Endothelial cell of umbilical vein (primary cell): ENCODE measurements around the gene PRPF19. TPM values are rescaled to one million over a fixed set of nuclear protein-coding genes. Genes with fewer than 3 reads are reported as not detected.

Experiments
- BruUV-seq: library from RNA; stranded (reverse); fragments of 400-500 nt; replicated peaks from 2 replicates; lab custom pipeline; 2021; lab: Mats Ljungman, UMichigan
- CTCF ChIA-PET: fragments of 300-600, 350-600 bp; sonication (Branson Sonifier 250); formaldehyde crosslinking; loops from one replicate; lab custom pipeline; 2021; ENCODE audit warnings: antibody characterized with exemption, inconsistent platforms; lab: Charles Lee
- POLR2A ChIA-PET: fragments of 300-600, 350-600 bp; sonication (Branson Sonifier 250); formaldehyde crosslinking; loops from one replicate; lab custom pipeline; 2021; ENCODE audit warnings: antibody characterized with exemption, inconsistent platforms; lab: Charles Lee
- DNase-seq: peaks from one replicate; pipeline ENCODE4 v3.0.0-alpha.2; 2011; ENCODE audit warnings: low read depth, low spot score
- FAIRE-seq: peaks from 2 replicates; lab custom pipeline; 2011; peaks lifted over from hg19 to GRCh38; lab: Jason Lieb, UNC
- H2AFZ ChIP-seq: 2 replicates; pipeline ENCODE4 v1.6.0; 2012; ENCODE audit warnings: low read depth, low read length, control low read depth, inconsistent platforms
- H3K27ac ChIP-seq: 2 replicates; pipeline ENCODE4 v1.5.1; 2011; ENCODE audit warnings: low read depth, mild to moderate bottlenecking, control low read depth, low read length, moderate library complexity; ENCODE audit not compliant: insufficient read depth
- H3K27me3 ChIP-seq, 2 experiments: 2 replicates each; pipeline versions ENCODE4 v1.6.0 to v1.6.1; 2011; ENCODE audit warnings: low read length in 2 of 2, mixed read lengths in 1 of 2; ENCODE audit not compliant: control insufficient read depth in 2 of 2, insufficient read depth in 2 of 2
- H3K36me3 ChIP-seq, 2 experiments: 2 replicates in 1 of 2; 3 replicates in 1 of 2; pipeline ENCODE4 v1.5.1; 2011; ENCODE audit warnings: low read length in 2 of 2, mild to moderate bottlenecking in 1 of 2, moderate library complexity in 1 of 2; ENCODE audit not compliant: control insufficient read depth in 2 of 2, insufficient read depth in 2 of 2; ENCODE audit errors: extremely low read depth in 1 of 2
- H3K4me1 ChIP-seq: 3 replicates; pipeline ENCODE4 v1.5.1; 2011; ENCODE audit warnings: mild to moderate bottlenecking, low read length; ENCODE audit not compliant: control insufficient read depth, insufficient read depth; ENCODE audit errors: extremely low read depth
- H3K4me2 ChIP-seq: 2 replicates; pipeline ENCODE4 v1.6.1; 2011; ENCODE audit warnings: low read length, control low read depth, mixed read lengths; ENCODE audit not compliant: insufficient read depth
- H3K4me3 ChIP-seq, 3 experiments: fragments of 200-600 bp in 1 of 3; sonication (generic), shearing (Covaris generic) in 1 of 3; replicated peaks in 1 of 3; 2 replicates each; pipeline ENCODE4 v1.5.1; 2011 to 2016; ENCODE audit warnings: control low read depth in 3 of 3, low read length in 3 of 3, mild to moderate bottlenecking in 2 of 3, inconsistent platforms in 1 of 3, low read depth in 1 of 3, moderate library complexity in 1 of 3; ENCODE audit not compliant: insufficient read depth in 1 of 3
- H3K79me2 ChIP-seq: 2 replicates; pipeline ENCODE4 v1.6.0; 2012; ENCODE audit warnings: low read length, inconsistent platforms; ENCODE audit not compliant: control insufficient read depth, insufficient read depth
- H3K9ac ChIP-seq: replicated peaks from 2 replicates; pipeline ENCODE3; 2011; ENCODE audit warnings: low read length, control low read depth; ENCODE audit not compliant: insufficient read depth; ENCODE audit errors: extremely low read depth
- H3K9me1 ChIP-seq: replicated peaks from 3 replicates; pipeline ENCODE4 v1.6.0; 2011; ENCODE audit warnings: mild to moderate bottlenecking, low read length; ENCODE audit not compliant: control insufficient read depth, insufficient read depth; ENCODE audit errors: extremely low read depth
- H3K9me3 ChIP-seq: replicated peaks from 2 replicates; pipeline ENCODE4 v1.5.1; 2012; ENCODE audit warnings: low read length, inconsistent platforms; ENCODE audit not compliant: control insufficient read depth, insufficient read depth
- H4K20me1 ChIP-seq: replicated peaks from 2 replicates; pipeline ENCODE3; 2011; ENCODE audit warnings: mild to moderate bottlenecking, low read length; ENCODE audit not compliant: control insufficient read depth, insufficient read depth; ENCODE audit errors: extremely low read depth
- CTCF ChIP-seq, 2 donors: IDR thresholded peaks; 1 replicate in 1 of 2; 2 replicates in 1 of 2; pipeline ENCODE4 v1.5.1; 2011; ENCODE audit warnings: low read length in 2 of 2, mild to moderate bottlenecking in 2 of 2, moderate library complexity in 2 of 2, control low read depth in 1 of 2, inconsistent platforms in 1 of 2, low read depth in 1 of 2; ENCODE audit not compliant: insufficient read depth in 1 of 2; ENCODE audit errors: extremely low read depth in 1 of 2
- EZH2 ChIP-seq: IDR thresholded peaks from 2 replicates; pipeline ENCODE4 v1.6.1; 2012; ENCODE audit warnings: borderline replicate concordance, low read depth, mild to moderate bottlenecking, moderate library complexity, low read length, inconsistent platforms; ENCODE audit not compliant: severe bottlenecking
- FOS ChIP-seq: IDR thresholded peaks from 2 replicates; pipeline ENCODE4 v1.6.1; 2011; ENCODE audit warnings: mild to moderate bottlenecking, low read length, moderate library complexity, borderline replicate concordance; ENCODE audit not compliant: insufficient read depth
- GATA2 ChIP-seq: IDR thresholded peaks from 2 replicates; pipeline ENCODE4 v1.7.0; 2011; ENCODE audit warnings: low read depth, mild to moderate bottlenecking, moderate library complexity, mixed read lengths, low read length; ENCODE audit not compliant: insufficient read length, insufficient read depth
- JUN ChIP-seq: IDR thresholded peaks from 2 replicates; pipeline ENCODE4 v1.6.1; 2011; ENCODE audit warnings: borderline replicate concordance, low read depth; ENCODE audit not compliant: insufficient read length, insufficient read depth
- MAX ChIP-seq: IDR thresholded peaks from 2 replicates; pipeline ENCODE4 v1.6.1; 2011; ENCODE audit not compliant: insufficient read depth, insufficient read length
- MYC ChIP-seq: IDR thresholded peaks from one replicate; pipeline ENCODE4 v1.6.1; 2011; ENCODE audit warnings: mild to moderate bottlenecking, low read depth, low read length
- POLR2A ChIP-seq: IDR thresholded peaks from 2 replicates; pipeline ENCODE4 v1.6.1; 2012; ENCODE audit warnings: low read depth, mild to moderate bottlenecking, control low read depth, low read length
- POLR2AphosphoS5 ChIP-seq: IDR thresholded peaks from 2 replicates; pipeline ENCODE4 v1.6.1; 2012; ENCODE audit warnings: low read depth, mild to moderate bottlenecking, control low read depth, low read length, moderate library complexity; ENCODE audit not compliant: insufficient read depth
- dilution Hi-C: fragments of 300-500 bp; cut with MboI; formaldehyde crosslinking; loops from one replicate; pipeline ENCODE4 v1.15.0; 2019; ENCODE audit warnings: low sequenced_read_pairs; ENCODE audit not compliant: extremely low pct_ligation_motif_present
- intact Hi-C: fragments of 100-400 bp; cut with micrococcal nuclease; formaldehyde crosslinking; loops from one replicate; pipeline ENCODE4 v1.10.0; 2022
- polyA plus RNA-seq, 4 experiments: library from polyadenylated mRNA; depleted of rRNA in 3 of 4; stranded (reverse) in 3 of 4; unstranded in 1 of 4; fragments of >200 nt; gene quantifications; 2 replicates each; pipeline versions ENCODE4 v1.2.1 to v1.2.3, GENCODE V29; 2011 to 2012; ENCODE audit warnings: missing spikeins in 1 of 4
- total RNA-seq: library from RNA; stranded (reverse); gene quantifications from 2 replicates; pipeline ENCODE4 v1.2.3, GENCODE V29; 2021

The PRPF19 gene
- total and polyA plus RNA-seq, 2 donors (not counting 3 experiments of a cell fraction or from before 2014, with no cell fraction given), result 97.1 to 126 TPM

DNA sequence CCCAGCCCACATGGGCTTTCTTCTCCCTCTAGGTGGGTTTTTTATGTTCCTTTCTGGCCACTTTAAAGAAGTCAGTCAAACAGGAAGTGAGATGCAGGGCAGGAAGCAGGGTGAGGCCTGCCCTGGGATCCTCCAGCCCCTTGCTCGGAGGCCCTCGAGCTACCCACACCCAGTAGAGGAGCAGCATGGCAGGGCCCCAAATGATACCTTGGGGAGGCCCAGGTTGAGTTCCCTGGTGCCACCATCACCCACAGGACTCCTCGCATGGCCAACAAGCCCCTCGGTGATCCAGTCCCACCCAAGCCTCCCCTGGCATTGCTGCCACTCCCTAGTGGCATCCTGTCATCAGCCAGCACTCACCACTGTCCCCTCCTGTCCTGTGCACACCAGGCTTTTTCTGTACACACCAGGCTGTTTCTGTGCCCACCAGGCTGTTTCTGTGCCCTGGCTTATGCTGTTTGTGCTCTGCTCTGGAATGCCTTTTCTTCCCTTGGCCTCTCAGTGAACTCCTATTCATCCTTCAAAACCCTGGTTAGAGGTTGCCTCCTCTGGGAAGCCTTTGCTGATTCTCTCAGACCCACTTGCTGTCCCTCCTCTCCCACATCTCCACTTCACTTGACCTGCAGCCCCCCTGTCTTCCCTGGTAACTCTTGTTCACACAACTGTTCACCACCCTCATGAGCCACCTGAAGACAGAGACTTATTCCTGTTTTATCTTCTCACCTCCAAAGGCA lies 47.5 kb downstream of the PRPF19 start:
- no TSS peak for BruUV-seq
- CTCF ChIA-PET, result interaction anchor here (0.6 to 1.8 kb wide), 3 partner anchors 16 to 84 kb away, joined by 3 to 7 read pairs (median 3); no protein-coding TSS in a partner anchor
- no peak overlapping the region for H3K4me3 ChIP-seq

More for the DNA sequence above, 47.5 kb downstream of the PRPF19 start:
- POLR2A ChIA-PET, result no interaction called here
- Histone ChIP-seq H3K36me3 (no peaks in the 10 kb centered on the region), H3K4me2 (no peak overlapping the region), H3K9me1 (no peaks in the 10 kb centered on the region), H3K9me3 (no peaks in the 10 kb centered on the region), H3K9ac (no peak overlapping the region), H3K79me2 (no peaks in the 10 kb centered on the region), H3K27me3 (no peaks in the 10 kb centered on the region), H3K27ac (no peak overlapping the region), H3K4me1 (no peaks in the 10 kb centered on the region), H4K20me1 (no peaks in the 10 kb centered on the region), H2AFZ (no peak overlapping the region)
- no peak for TF ChIP-seq MYC
- no peak for TF ChIP-seq MAX
- no peak for TF ChIP-seq POLR2AphosphoS5
- TF ChIP-seq FOS, result no peak
- no peak for TF ChIP-seq POLR2A
- no peak for TF ChIP-seq GATA2
- no peak for TF ChIP-seq EZH2
- TF ChIP-seq CTCF (IDR thresholded peaks at IDR 0.05; ENCODE audit: extremely low read depth in 1 of 2, insufficient read depth in 1 of 2, low read depth in 1 of 2, low read length in 2 of 2), result no peak
- no peak for TF ChIP-seq JUN
- DNase-seq, result no peak
- intact Hi-C loops, result no loop called here
- no peak for FAIRE-seq
- dilution Hi-C loops, result no loop called here
